ENCODE data around the gene LCA5L. TPM values are rescaled to one million over a fixed set of nuclear protein-coding genes. Genes with fewer than 3 reads are reported as not detected.

Gene LCA5L
- total and polyA plus RNA-seq, 2 of the 13 experiments (the other 11 are each of a cell fraction or from before 2014, with no cell fraction given): 0.13 to 0.55 TPM

DNA sequence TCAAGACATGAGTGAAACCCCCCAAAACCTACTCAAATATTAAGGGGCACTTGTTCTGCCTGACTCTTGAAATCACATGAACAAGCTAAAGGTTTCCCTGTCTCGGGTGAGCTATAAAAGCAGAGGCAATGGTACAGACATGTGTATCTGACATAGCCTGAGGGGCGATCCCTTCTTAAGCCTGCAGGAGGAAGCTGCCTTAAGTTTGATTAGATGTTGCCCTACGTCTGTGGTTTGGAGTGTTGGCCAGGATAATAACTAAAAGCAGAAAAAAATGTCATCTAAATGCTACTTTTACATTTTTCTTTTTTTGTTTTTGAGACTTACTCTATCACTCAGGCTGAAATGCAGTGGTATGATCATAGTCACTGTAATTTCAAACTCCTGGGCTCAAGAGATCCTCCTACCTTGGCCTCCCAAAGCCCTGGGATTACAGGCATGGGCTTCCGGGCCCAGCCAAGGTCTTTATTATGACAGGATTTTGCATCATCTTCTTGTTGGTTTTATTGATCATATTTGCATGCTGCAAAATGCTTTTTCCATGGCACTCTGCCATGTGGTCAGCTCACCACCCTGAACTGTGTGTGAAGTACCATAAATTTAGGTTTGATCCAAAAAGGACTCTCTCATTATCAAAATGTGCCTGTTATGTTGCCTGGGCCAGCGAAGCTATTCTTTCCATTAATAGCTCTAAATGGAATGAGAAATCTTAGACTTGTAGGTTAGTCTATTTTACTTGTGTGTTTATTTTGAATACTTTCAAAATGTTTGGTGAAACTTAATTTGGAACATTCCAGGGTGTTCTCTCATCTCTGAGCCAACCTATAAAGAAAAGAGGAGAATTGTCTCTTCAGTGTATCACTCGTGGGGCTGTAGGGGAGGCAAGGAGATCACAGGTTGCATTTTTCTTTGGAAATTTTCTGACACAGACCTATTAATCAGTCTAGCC lies 81.7 kb downstream of the LCA5L start:
- no peak overlapping the region for H3K4me2 ChIP-seq (ENCODE audit: low read depth, low read length)
- intact Hi-C loops (cut with micrococcal nuclease; ENCODE audit: unreplicated experiment): no loop called here
- H3K9me3 ChIP-seq (ENCODE audit: low read length): no peaks in the 10 kb centered on the region
- ChIA-PET POLR2A (interaction anchor here (0.9 kb wide), 1 partner anchor 16 kb away, joined by 3 read pairs; a partner anchor contains a TSS), CTCF (ENCODE audit: low intra/inter-chr PET ratio, low total read pairs) (no interaction called here)
- BruUV-seq (replicated peaks): no TSS peak
- H3K4me3 ChIP-seq (replicated peaks in 1 of 3; ENCODE audit: insufficient read depth in 1 of 3, low read depth in 2 of 3, low read length in 3 of 3): no peak overlapping the region
- no peak for DNase-seq (ENCODE audit: low spot score)
- peak; percentile 59; the same call in 2 of the 3 replicates for ATAC-seq
- in situ Hi-C loops (cut with HindIII; ENCODE audit: extremely low pct_ligation_motif_present, low pct_unique_long_range_greater_than_20kb): no loop called here
- no peak for TF ChIP-seq FLYWCH1 (CRISPR knock-in tag; IDR thresholded peaks at IDR 0.05)
- TF ChIP-seq, protein P1, sequence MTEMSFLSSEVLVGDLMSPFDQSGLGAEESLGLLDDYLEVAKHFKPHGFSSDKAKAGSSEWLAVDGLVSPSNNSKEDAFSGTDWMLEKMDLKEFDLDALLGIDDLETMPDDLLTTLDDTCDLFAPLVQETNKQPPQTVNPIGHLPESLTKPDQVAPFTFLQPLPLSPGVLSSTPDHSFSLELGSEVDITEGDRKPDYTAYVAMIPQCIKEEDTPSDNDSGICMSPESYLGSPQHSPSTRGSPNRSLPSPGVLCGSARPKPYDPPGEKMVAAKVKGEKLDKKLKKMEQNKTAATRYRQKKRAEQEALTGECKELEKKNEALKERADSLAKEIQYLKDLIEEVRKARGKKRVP (CRISPR knock-in tag; IDR thresholded peaks at IDR 0.05): peak in 1 of 2 experiments; percentile 56; a peak in 2 of 4 replicates
- H2AFZ ChIP-seq (ENCODE audit: low read length): no peak overlapping the region
- 33% methylated on average over 6 of the region's 6 CpGs for WGBS (ENCODE audit: low lambda C conversion rate)
- H3K36me3 ChIP-seq (replicated peaks in 1 of 2; ENCODE audit: control insufficient read depth in 1 of 2, insufficient read depth in 2 of 2, low read length in 2 of 2): no peaks in the 10 kb centered on the region
- H3K27me3 ChIP-seq (ENCODE audit: control insufficient read depth in 1 of 2, insufficient read depth in 2 of 2, low read length in 2 of 2): peaks cover 2 to 11% of the 10 kb centered on the region in 2 experiments; a peak in 2 of 5 replicates
- no peak overlapping the region for H3K27ac ChIP-seq (ENCODE audit: extremely low read length, insufficient read depth, low read length)
- H3K9ac ChIP-seq (ENCODE audit: insufficient read depth, low read depth, low read length): no peak overlapping the region
- H4K20me1 ChIP-seq (ENCODE audit: insufficient read depth, low read length): no peaks in the 10 kb centered on the region
- FAIRE-seq: no peak
- H3K79me2 ChIP-seq (ENCODE audit: insufficient read depth, low read length): no peaks in the 10 kb centered on the region
- H3K4me1 ChIP-seq (ENCODE audit: insufficient read depth, low read length): no peaks in the 10 kb centered on the region

DNA sequence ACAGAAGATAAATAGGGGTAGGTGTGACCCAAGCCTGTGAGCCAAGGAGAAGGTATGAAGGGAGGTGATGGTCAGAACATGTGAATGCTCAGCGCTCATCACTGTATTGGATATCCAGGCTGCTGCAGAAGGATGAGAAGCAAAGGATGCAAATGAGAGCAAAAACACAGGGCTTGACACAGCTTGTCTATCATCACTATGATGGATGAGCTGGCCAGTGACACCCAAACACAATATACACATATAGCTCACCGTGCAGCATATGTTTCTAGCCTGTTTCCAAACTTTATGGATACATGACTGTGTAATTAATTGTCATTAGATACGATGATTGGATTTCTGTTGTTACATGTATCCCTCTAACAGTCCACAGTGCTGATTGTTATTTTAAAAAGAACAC lies 82.8 kb downstream of the LCA5L start:
- in situ Hi-C loops (cut with HindIII; ENCODE audit: extremely low pct_ligation_motif_present, low pct_unique_long_range_greater_than_20kb) (no loop called here), intact Hi-C loops (cut with micrococcal nuclease; ENCODE audit: unreplicated experiment) (no loop called here)
- Histone ChIP-seq H3K9ac (ENCODE audit: insufficient read depth, low read depth, low read length) (no peak overlapping the region), H4K20me1 (ENCODE audit: insufficient read depth, low read length) (no peaks in the 10 kb centered on the region), H3K27ac (ENCODE audit: extremely low read length, insufficient read depth, low read length) (no peak overlapping the region), H3K36me3 (replicated peaks in 1 of 2; ENCODE audit: control insufficient read depth in 1 of 2, insufficient read depth in 2 of 2, low read length in 2 of 2) (no peaks in the 10 kb centered on the region), H3K4me1 (ENCODE audit: insufficient read depth, low read length) (no peaks in the 10 kb centered on the region), H3K27me3 (ENCODE audit: control insufficient read depth in 1 of 2, insufficient read depth in 2 of 2, low read length in 2 of 2) (peaks cover 2 to 11% of the 10 kb centered on the region in 2 experiments; a peak in 2 of 5 replicates), H3K79me2 (ENCODE audit: insufficient read depth, low read length) (no peaks in the 10 kb centered on the region), H3K4me2 (ENCODE audit: low read depth, low read length) (no peak overlapping the region), H3K4me3 (replicated peaks in 1 of 3; ENCODE audit: insufficient read depth in 1 of 3, low read depth in 2 of 3, low read length in 3 of 3) (no peak overlapping the region), H3K9me3 (ENCODE audit: low read length) (no peaks in the 10 kb centered on the region), H2AFZ (ENCODE audit: low read length) (no peak overlapping the region)
- DNase-seq (ENCODE audit: low spot score) (no peak), FAIRE-seq (no peak), ATAC-seq (no peak)
- CTCF ChIA-PET (ENCODE audit: low intra/inter-chr PET ratio, low total read pairs): no interaction called here
- no TSS peak for BruUV-seq (replicated peaks)
- WGBS (ENCODE audit: low lambda C conversion rate): 61% methylated on average over 3 of the region's 3 CpGs
- POLR2A ChIA-PET: interaction anchor here (1.0 to 1.2 kb wide), 2 partner anchors 13 to 17 kb away, joined by 5 read pairs; a partner anchor contains a TSS
- TF ChIP-seq, protein P2, sequence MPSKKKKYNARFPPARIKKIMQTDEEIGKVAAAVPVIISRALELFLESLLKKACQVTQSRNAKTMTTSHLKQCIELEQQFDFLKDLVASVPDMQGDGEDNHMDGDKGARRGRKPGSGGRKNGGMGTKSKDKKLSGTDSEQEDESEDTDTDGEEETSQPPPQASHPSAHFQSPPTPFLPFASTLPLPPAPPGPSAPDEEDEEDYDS (CRISPR knock-in tag; IDR thresholded peaks at IDR 0.05): no peak
- no peak for TF ChIP-seq ZNF552 (CRISPR knock-in tag; IDR thresholded peaks at IDR 0.05; ENCODE audit: borderline replicate concordance)
- TF ChIP-seq, protein P3, sequence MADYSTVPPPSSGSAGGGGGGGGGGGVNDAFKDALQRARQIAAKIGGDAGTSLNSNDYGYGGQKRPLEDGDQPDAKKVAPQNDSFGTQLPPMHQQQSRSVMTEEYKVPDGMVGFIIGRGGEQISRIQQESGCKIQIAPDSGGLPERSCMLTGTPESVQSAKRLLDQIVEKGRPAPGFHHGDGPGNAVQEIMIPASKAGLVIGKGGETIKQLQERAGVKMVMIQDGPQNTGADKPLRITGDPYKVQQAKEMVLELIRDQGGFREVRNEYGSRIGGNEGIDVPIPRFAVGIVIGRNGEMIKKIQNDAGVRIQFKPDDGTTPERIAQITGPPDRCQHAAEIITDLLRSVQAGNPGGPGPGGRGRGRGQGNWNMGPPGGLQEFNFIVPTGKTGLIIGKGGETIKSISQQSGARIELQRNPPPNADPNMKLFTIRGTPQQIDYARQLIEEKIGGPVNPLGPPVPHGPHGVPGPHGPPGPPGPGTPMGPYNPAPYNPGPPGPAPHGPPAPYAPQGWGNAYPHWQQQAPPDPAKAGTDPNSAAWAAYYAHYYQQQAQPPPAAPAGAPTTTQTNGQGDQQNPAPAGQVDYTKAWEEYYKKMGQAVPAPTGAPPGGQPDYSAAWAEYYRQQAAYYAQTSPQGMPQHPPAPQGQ (CRISPR knock-in tag; IDR thresholded peaks at IDR 0.05; ENCODE audit: borderline replicate concordance): no peak
- TF ChIP-seq, protein P4, sequence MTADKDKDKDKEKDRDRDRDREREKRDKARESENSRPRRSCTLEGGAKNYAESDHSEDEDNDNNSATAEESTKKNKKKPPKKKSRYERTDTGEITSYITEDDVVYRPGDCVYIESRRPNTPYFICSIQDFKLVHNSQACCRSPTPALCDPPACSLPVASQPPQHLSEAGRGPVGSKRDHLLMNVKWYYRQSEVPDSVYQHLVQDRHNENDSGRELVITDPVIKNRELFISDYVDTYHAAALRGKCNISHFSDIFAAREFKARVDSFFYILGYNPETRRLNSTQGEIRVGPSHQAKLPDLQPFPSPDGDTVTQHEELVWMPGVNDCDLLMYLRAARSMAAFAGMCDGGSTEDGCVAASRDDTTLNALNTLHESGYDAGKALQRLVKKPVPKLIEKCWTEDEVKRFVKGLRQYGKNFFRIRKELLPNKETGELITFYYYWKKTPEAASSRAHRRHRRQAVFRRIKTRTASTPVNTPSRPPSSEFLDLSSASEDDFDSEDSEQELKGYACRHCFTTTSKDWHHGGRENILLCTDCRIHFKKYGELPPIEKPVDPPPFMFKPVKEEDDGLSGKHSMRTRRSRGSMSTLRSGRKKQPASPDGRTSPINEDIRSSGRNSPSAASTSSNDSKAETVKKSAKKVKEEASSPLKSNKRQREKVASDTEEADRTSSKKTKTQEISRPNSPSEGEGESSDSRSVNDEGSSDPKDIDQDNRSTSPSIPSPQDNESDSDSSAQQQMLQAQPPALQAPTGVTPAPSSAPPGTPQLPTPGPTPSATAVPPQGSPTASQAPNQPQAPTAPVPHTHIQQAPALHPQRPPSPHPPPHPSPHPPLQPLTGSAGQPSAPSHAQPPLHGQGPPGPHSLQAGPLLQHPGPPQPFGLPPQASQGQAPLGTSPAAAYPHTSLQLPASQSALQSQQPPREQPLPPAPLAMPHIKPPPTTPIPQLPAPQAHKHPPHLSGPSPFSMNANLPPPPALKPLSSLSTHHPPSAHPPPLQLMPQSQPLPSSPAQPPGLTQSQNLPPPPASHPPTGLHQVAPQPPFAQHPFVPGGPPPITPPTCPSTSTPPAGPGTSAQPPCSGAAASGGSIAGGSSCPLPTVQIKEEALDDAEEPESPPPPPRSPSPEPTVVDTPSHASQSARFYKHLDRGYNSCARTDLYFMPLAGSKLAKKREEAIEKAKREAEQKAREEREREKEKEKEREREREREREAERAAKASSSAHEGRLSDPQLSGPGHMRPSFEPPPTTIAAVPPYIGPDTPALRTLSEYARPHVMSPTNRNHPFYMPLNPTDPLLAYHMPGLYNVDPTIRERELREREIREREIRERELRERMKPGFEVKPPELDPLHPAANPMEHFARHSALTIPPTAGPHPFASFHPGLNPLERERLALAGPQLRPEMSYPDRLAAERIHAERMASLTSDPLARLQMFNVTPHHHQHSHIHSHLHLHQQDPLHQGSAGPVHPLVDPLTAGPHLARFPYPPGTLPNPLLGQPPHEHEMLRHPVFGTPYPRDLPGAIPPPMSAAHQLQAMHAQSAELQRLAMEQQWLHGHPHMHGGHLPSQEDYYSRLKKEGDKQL (CRISPR knock-in tag; IDR thresholded peaks at IDR 0.05; ENCODE audit: low read depth): no peak
